HCT116 (cell line): ENCODE results near the gene TFG. TPM values are rescaled to one million over a fixed set of nuclear protein-coding genes. Genes with fewer than 3 reads are reported as not detected.
A peak's percentile ranks its signal among the peaks of the same experiment; 100 is the strongest.

Experiments
- ATAC-seq: fragments of 200-7000 bp; cut with Tn5 transposase; 2 replicates; pipeline ENCODE4 v1.9.1; 2020; ENCODE audit warnings: mild to moderate bottlenecking, moderate library complexity
- BruUV-seq: library from RNA; stranded (reverse); fragments of 400-500 nt; replicated peaks from 2 replicates; lab custom pipeline; 2021; lab: Mats Ljungman, UMichigan
- CTCF ChIA-PET: fragments of 300-600 bp; sonication (Branson Sonifier 250); formaldehyde crosslinking; loops from one replicate; lab custom pipeline; 2021; ENCODE audit warnings: antibody characterized with exemption; lab: Charles Lee
- POLR2A ChIA-PET: fragments of 300-600, 350-600 bp; sonication (Branson Sonifier 250); formaldehyde crosslinking; loops from one replicate; lab custom pipeline; 2021; ENCODE audit warnings: antibody characterized with exemption; lab: Charles Lee
- RAD21 ChIA-PET, 2 experiments: fragments of 300-600 bp; sonication (Branson Sonifier 250); formaldehyde crosslinking; loops; one replicate each; lab custom pipeline; 2023; ENCODE audit warnings: low total read pairs in 2 of 2; ENCODE audit not compliant: uncharacterized antibody in 2 of 2, unreplicated experiment in 2 of 2, low non-redundant PET in 1 of 2; lab: Charles Lee
- DNase-seq: peaks from one replicate; pipeline ENCODE4 v3.0.0-alpha.2; 2010; ENCODE audit warnings: low read depth, low spot score
- H2AFZ ChIP-seq: fragments of 200-600 bp; shearing (Covaris generic), sonication (generic); 2 replicates; pipeline ENCODE4 v1.6.1; 2017; ENCODE audit warnings: low read depth, mixed run types, mixed read lengths, antibody characterized with exemption, low read length; ENCODE audit not compliant: poor library complexity, severe bottlenecking
- H3K27ac ChIP-seq: 2 replicates; pipeline ENCODE4 v1.5.1; 2012; ENCODE audit warnings: low read depth, low read length
- H3K27me3 ChIP-seq: fragments of 200-600 bp; sonication (generic); 2 replicates; pipeline ENCODE4 v1.6.1; 2016; ENCODE audit warnings: mixed run types, low read length, mixed read lengths; ENCODE audit not compliant: insufficient read depth
- H3K36me3 ChIP-seq, 2 experiments: fragments of 200-500 bp in 1 of 2; fragments of 200-600 bp in 1 of 2; sonication (Bioruptor generic) in 1 of 2; sonication (generic) in 1 of 2; 2 replicates each; pipeline versions ENCODE4 v1.5.1 to v1.6.1; 2014 to 2016; ENCODE audit warnings: low read length in 2 of 2, inconsistent platforms in 1 of 2, mixed read lengths in 1 of 2, mixed run types in 1 of 2; ENCODE audit not compliant: insufficient read depth in 2 of 2, control insufficient read depth in 1 of 2
- H3K4me1 ChIP-seq, 2 experiments: fragments of 200-600 bp in 1 of 2; sonication (generic) in 1 of 2; 2 replicates each; pipeline versions ENCODE4 v1.5.1 to v1.6.1; 2012 to 2017; ENCODE audit warnings: low read length in 2 of 2, inconsistent platforms in 1 of 2, mild to moderate bottlenecking in 1 of 2, mixed read lengths in 1 of 2, mixed run types in 1 of 2, moderate library complexity in 1 of 2; ENCODE audit not compliant: insufficient read depth in 2 of 2, control insufficient read depth in 1 of 2
- H3K4me2 ChIP-seq: fragments of 200-600 bp; sonication (generic); 2 replicates; pipeline ENCODE4 v1.6.1; 2017; ENCODE audit warnings: mixed run types, low read length, mixed read lengths
- H3K4me3 ChIP-seq, 2 experiments: fragments of 200-600 bp in 1 of 2; sonication (generic) in 1 of 2; replicated peaks in 1 of 2; 2 replicates each; pipeline ENCODE4 v1.5.1; 2011 to 2016; ENCODE audit warnings: low read length in 2 of 2, control low read depth in 1 of 2, low read depth in 1 of 2, mild to moderate bottlenecking in 1 of 2, mixed read lengths in 1 of 2, mixed run types in 1 of 2
- H3K79me2 ChIP-seq: fragments of 200-600 bp; sonication (generic); 2 replicates; pipeline ENCODE4 v1.6.1; 2017; ENCODE audit warnings: mild to moderate bottlenecking, mixed run types, low read length, moderate library complexity, mixed read lengths; ENCODE audit not compliant: insufficient read depth
- H3K9ac ChIP-seq: fragments of 200-600 bp; sonication (generic); 2 replicates; pipeline ENCODE4 v1.6.1; 2016; ENCODE audit warnings: low read length, mixed read lengths
- H3K9me2 ChIP-seq: fragments of 200-600 bp; sonication (generic), shearing (Covaris generic); 2 replicates; pipeline ENCODE4 v1.6.1; 2017; ENCODE audit warnings: mixed run types, mild to moderate bottlenecking, moderate library complexity; ENCODE audit not compliant: insufficient read depth
- H3K9me3 ChIP-seq, 2 experiments: fragments of 200-500 bp in 1 of 2; fragments of 200-600 bp in 1 of 2; sonication (Bioruptor generic) in 1 of 2; sonication (generic) in 1 of 2; 2 replicates each; pipeline ENCODE4 v1.6.1; 2014 to 2017; ENCODE audit warnings: low read length in 2 of 2, mixed read lengths in 2 of 2, inconsistent platforms in 1 of 2, low read depth in 1 of 2, mild to moderate bottlenecking in 1 of 2, mixed run types in 1 of 2, moderate library complexity in 1 of 2; ENCODE audit not compliant: control insufficient read depth in 1 of 2, insufficient read depth in 1 of 2
- H4K20me1 ChIP-seq: fragments of 200-600 bp; sonication (generic), shearing (Covaris generic); 2 replicates; pipeline ENCODE4 v1.6.1; 2017; ENCODE audit warnings: mixed run types, mild to moderate bottlenecking, moderate library complexity; ENCODE audit not compliant: insufficient read depth
- CBX3 ChIP-seq: IDR thresholded peaks from 2 replicates; pipeline ENCODE4 v1.6.1; 2012; ENCODE audit warnings: low read depth
- CEBPB ChIP-seq: IDR thresholded peaks from 2 replicates; pipeline ENCODE4 v1.6.1; 2012; ENCODE audit warnings: low read depth
- CTCF ChIP-seq, 3 experiments: fragments of 200-600 bp in 1 of 3; sonication (generic) in 1 of 3; IDR thresholded peaks in 2 of 3; conservative IDR thresholded peaks in 1 of 3; 2 replicates each; pipeline ENCODE4 v1.5.1; 2012 to 2017; ENCODE audit warnings: low read depth in 2 of 3, low read length in 2 of 3, antibody characterized with exemption in 1 of 3, borderline replicate concordance in 1 of 3, control low read depth in 1 of 3, mild to moderate bottlenecking in 1 of 3, mixed read lengths in 1 of 3, mixed run types in 1 of 3, moderate library complexity in 1 of 3; ENCODE audit not compliant: insufficient read depth in 1 of 3
- EGR1 ChIP-seq: IDR thresholded peaks from 2 replicates; pipeline ENCODE4 v1.6.1; 2012; ENCODE audit warnings: low read depth
- ELF1 ChIP-seq: IDR thresholded peaks from 2 replicates; pipeline ENCODE4 v1.6.1; 2012; ENCODE audit warnings: low read depth, borderline replicate concordance
- EZH2 ChIP-seq: fragments of 200-600 bp; sonication (generic); IDR thresholded peaks from 2 replicates; pipeline ENCODE4 v1.6.1; 2017; ENCODE audit warnings: antibody characterized with exemption, mixed run types
- EZH2phosphoT487 ChIP-seq: fragments of 200-600 bp; IDR thresholded peaks from 2 replicates; pipeline ENCODE4 v1.6.1; 2018; ENCODE audit warnings: antibody characterized with exemption, borderline replicate concordance
- FOSL1 ChIP-seq: IDR thresholded peaks from 2 replicates; pipeline ENCODE4 v1.6.1; 2012; ENCODE audit warnings: low read depth
- MAX ChIP-seq: IDR thresholded peaks from 2 replicates; pipeline ENCODE4 v1.6.1; 2012
- POLR2A ChIP-seq: IDR thresholded peaks from 2 replicates; pipeline ENCODE4 v1.7.0; 2011; ENCODE audit warnings: borderline replicate concordance; ENCODE audit not compliant: insufficient read depth, insufficient read length; ENCODE audit errors: extremely low read depth
- RAD21 ChIP-seq: IDR thresholded peaks from 2 replicates; pipeline ENCODE4 v1.6.1; 2012; ENCODE audit warnings: low read depth, mild to moderate bottlenecking
- SIN3A ChIP-seq: IDR thresholded peaks from 2 replicates; pipeline ENCODE4 v1.6.1; 2012; ENCODE audit warnings: low read depth
- SP1 ChIP-seq: IDR thresholded peaks from 2 replicates; pipeline ENCODE4 v1.6.1; 2012; ENCODE audit warnings: low read depth
- SRF ChIP-seq: IDR thresholded peaks from 2 replicates; pipeline ENCODE4 v1.6.1; 2012; ENCODE audit warnings: low read depth
- YY1 ChIP-seq: IDR thresholded peaks from 2 replicates; pipeline ENCODE4 v1.6.1; 2011; ENCODE audit warnings: low read length, low read depth, moderate library complexity, mild to moderate bottlenecking; ENCODE audit not compliant: insufficient replicate concordance; ENCODE audit errors: extremely low read depth
- ZFX ChIP-seq: fragments of 450-650 bp; IDR thresholded peaks from 2 replicates; pipeline ENCODE4 v1.6.1; 2017
- intact Hi-C: fragments of 100-400 bp; cut with micrococcal nuclease; formaldehyde crosslinking; loops from 2 replicates; pipeline ENCODE4 v1.10.0; 2022
- total RNA-seq: library from RNA; stranded (reverse); gene quantifications from one replicate; pipeline ENCODE4 v1.2.1, GENCODE V29; 2021; ENCODE audit not compliant: unreplicated experiment

TFG gene
- total RNA-seq, 1 experiment from 2014 or later, result 99.1 TPM

GRCh38 chr3:100737334-100737733 lies 28.0 kb downstream of the TFG start (continued):
- TF ChIP-seq CTCF (IDR thresholded peaks at IDR 0.05 in 2 of 3, conservative IDR thresholded peaks at IDR 0.05 in 1 of 3; ENCODE audit: borderline replicate concordance in 1 of 3, insufficient read depth in 1 of 3, low read depth in 2 of 3, low read length in 2 of 3) (peak; percentile 20 to 50 (median 41); a peak in 5 of 6 replicates), CBX3 (no peak), YY1 (no peak), MAX (no peak), ZFX (no peak), SP1 (no peak), EGR1 (no peak), FOSL1 (no peak), EZH2phosphoT487 (no peak), RAD21 (peak; percentile 22)
- TF ChIP-seq, all 23 proteins: peak for 2

GRCh38 chr3:100740207-100740606 lies 30.9 kb downstream of the TFG start:
- peaks cover 78% of the 10 kb centered on the region for H3K79me2 ChIP-seq
- ChIA-PET POLR2A (no interaction called here), CTCF (interaction anchor here (1.2 kb wide), 1 partner anchor 13 kb away, joined by 3 read pairs; no protein-coding TSS in a partner anchor), RAD21 (no interaction called here)
- no TSS peak for BruUV-seq
- TF ChIP-seq SIN3A, result no peak
- no peak for TF ChIP-seq FOSL1
- TF ChIP-seq CEBPB, result no peak
- no peak for TF ChIP-seq POLR2A
- TF ChIP-seq ELF1, result no peak
- no peak for TF ChIP-seq SRF
- no peak for TF ChIP-seq MAX
- no peak for TF ChIP-seq RAD21
- no peak for TF ChIP-seq EGR1
- TF ChIP-seq CTCF (IDR thresholded peaks at IDR 0.05 in 2 of 3, conservative IDR thresholded peaks at IDR 0.05 in 1 of 3; ENCODE audit: borderline replicate concordance in 1 of 3, insufficient read depth in 1 of 3, low read depth in 2 of 3, low read length in 2 of 3), result no peak
- TF ChIP-seq EZH2, result no peak
- no peaks in the 10 kb centered on the region for H3K4me1 ChIP-seq
- H3K4me2 ChIP-seq, result no peak overlapping the region
- peaks cover 50 to 57% of the 10 kb centered on the region in 2 experiments for H3K36me3 ChIP-seq
- H3K27me3 ChIP-seq, result no peaks in the 10 kb centered on the region
- no peak overlapping the region for H3K4me3 ChIP-seq
- DNase-seq, result no peak
- no peaks in the 10 kb centered on the region for H3K9me2 ChIP-seq
- H4K20me1 ChIP-seq, result peaks cover 4% of the 10 kb centered on the region; the same call in 1 of the 2 replicates
- H2AFZ ChIP-seq, result no peak overlapping the region
- ATAC-seq, result no peak
- intact Hi-C loops, result no loop called here
- no peaks in the 10 kb centered on the region for H3K9me3 ChIP-seq
- no peak overlapping the region for H3K27ac ChIP-seq
- H3K9ac ChIP-seq, result no peak overlapping the region
